ENCODE data around the gene MLLT10. TPM values are rescaled to one million over a fixed set of nuclear protein-coding genes. Genes with fewer than 3 reads are reported as not detected.

The MLLT10 gene
- total and polyA plus RNA-seq, 9 donors: 20.7 to 30.6 (median 25.5) TPM

DNA sequence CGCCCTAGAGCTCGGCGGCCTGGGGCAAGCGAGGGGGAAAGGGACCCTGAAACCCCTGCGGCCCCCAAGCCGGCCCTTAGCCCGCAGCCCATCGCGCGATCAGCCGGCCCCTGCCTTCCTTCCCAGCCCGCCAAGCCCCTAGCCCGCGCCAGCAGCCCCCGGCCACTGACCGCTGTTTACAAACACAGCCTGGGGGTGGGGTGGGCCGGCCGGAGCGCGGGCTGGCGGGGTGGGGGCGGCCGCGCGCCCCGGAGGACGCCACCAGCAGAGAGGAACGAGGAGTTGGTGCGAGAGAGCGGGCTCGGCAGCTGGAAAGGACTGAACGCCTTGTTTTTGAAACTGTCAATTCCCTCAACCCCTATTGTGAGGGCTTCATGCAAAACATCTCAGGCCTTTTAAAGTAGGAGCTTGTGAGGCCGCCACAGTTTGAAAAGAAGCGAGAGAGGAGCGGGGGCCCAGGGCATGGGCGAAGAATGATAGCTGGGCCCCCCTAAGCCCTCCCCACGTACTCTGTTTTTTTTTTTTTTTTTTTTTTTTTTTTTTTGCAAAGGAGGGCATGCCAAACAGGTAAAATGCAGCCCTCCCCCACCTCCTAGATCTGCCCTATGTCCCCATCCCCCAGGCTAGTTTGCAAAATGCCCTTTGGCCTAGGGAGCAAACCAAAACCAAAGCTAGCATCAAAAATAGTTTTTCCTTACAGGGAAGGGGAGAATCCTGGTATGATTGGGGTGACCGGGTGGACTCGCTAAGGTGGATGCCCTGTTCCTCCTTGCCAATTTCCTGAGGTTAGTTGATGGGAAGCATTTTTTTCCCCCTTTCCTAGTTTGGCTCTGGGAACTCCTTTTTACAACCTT is 23.6 kb upstream of the MLLT10 start:
- WGBS (ENCODE audit: insufficient coverage): 3% methylated on average over 6 of the region's 39 CpGs
- Histone ChIP-seq H3K27me3 (ENCODE audit: control insufficient read depth, insufficient read depth, low read length) (no peaks in the 10 kb centered on the region), H3K27ac (ENCODE audit: low read length) (peak overlapping the region; percentile 89), H3K4me3 (ENCODE audit: low read length) (peak overlapping the region; percentile 45), H3K4me1 (ENCODE audit: control insufficient read depth, insufficient read depth, low read length) (peaks cover 37% of the 10 kb centered on the region), H3K36me3 (ENCODE audit: control insufficient read depth, insufficient read depth, low read length) (no peaks in the 10 kb centered on the region), H3K9me3 (replicated peaks; ENCODE audit: control insufficient read depth, low read depth, low read length) (no peaks in the 10 kb centered on the region)
- peak; percentile 71 for DNase-seq

DNA sequence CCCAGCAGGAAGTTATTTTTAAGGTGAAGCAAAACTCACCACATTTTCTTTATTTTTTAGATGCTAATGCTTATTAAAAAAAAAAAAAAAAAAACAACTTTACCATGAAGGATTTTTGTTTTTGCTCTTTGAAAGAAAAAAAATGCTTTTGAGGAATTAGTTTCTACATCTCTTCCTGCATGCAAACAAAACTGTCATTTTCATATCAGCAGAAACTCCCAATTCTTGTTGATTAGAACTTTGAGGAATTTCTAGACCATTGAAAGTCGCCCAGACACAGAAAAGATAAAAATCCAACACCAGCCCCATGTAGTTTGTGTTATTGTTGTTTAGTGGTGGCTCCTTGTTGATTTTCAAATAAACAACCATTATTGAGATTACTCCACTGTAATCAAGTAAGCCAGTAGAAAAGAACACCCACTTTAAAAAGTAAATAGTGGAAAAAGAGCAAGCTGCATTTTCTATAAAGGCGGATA is 22.9 kb upstream of the MLLT10 start:
- H3K27ac ChIP-seq (ENCODE audit: low read length): peak overlapping the region; percentile 89
- no peaks in the 10 kb centered on the region for H3K27me3 ChIP-seq (ENCODE audit: control insufficient read depth, insufficient read depth, low read length)
- peaks cover 39% of the 10 kb centered on the region for H3K4me1 ChIP-seq (ENCODE audit: control insufficient read depth, insufficient read depth, low read length)
- no CpG with 5 or more reads among the region's 2 CpGs for WGBS (ENCODE audit: insufficient coverage)
- no peaks in the 10 kb centered on the region for H3K9me3 ChIP-seq (replicated peaks; ENCODE audit: control insufficient read depth, low read depth, low read length)
- no peak for DNase-seq
- no peaks in the 10 kb centered on the region for H3K36me3 ChIP-seq (ENCODE audit: control insufficient read depth, insufficient read depth, low read length)
- H3K4me3 ChIP-seq (ENCODE audit: low read length): peak overlapping the region; percentile 45

GRCh38 chr10:21511946-21512572 is 22.0 kb upstream of the MLLT10 start:
- peaks cover 37% of the 10 kb centered on the region for H3K4me1 ChIP-seq (ENCODE audit: control insufficient read depth, insufficient read depth, low read length)
- H3K27ac ChIP-seq (ENCODE audit: low read length): peak overlapping the region; percentile 69
- no peak overlapping the region for H3K4me3 ChIP-seq (ENCODE audit: low read length)
- no peak for DNase-seq
- no peaks in the 10 kb centered on the region for H3K27me3 ChIP-seq (ENCODE audit: control insufficient read depth, insufficient read depth, low read length)
- H3K36me3 ChIP-seq (ENCODE audit: control insufficient read depth, insufficient read depth, low read length): no peaks in the 10 kb centered on the region
- WGBS (ENCODE audit: insufficient coverage): no CpG with 5 or more reads among the region's 3 CpGs
- no peaks in the 10 kb centered on the region for H3K9me3 ChIP-seq (replicated peaks; ENCODE audit: control insufficient read depth, low read depth, low read length)

DNA sequence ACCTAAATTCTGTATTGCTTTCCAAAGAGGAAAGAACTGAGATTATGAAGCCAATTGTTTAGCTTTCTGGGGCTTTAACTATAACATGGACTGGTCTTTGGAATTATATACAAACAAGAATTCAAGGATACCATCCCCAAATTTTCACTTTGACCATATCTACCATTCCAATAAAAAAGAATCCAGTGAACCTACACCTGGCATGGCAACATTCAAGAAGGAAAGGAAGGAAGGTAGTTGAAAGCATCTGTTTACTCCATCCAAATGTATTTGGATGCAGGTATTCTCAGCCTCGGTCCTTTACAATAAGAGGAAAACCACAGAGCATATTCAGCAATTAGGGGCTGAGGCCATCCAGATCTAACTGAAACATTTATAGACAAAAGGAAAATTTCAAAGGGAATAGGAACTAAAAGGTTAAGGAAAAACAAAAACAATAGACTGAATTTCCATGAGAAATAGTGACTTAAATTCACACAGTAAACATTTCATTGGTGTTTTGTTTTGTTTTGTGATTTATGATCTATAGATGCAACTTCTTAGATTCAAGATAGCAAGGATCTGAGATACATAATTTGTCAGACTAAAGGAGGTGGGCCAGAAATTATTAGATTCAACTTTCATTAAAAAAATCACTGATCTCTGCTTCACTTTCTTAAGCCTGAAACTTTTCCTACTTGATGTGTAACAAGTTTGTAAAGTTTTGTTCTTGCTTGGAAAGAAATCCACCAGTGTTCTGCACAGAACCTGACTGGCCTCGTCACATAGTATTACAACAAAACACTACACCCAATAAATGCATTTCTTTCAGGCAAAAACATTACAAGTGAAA is 21.2 kb upstream of the MLLT10 start:
- Histone ChIP-seq H3K27ac (ENCODE audit: low read length) (peak overlapping the region; percentile 69), H3K9me3 (replicated peaks; ENCODE audit: control insufficient read depth, low read depth, low read length) (no peaks in the 10 kb centered on the region), H3K27me3 (ENCODE audit: control insufficient read depth, insufficient read depth, low read length) (no peaks in the 10 kb centered on the region), H3K36me3 (ENCODE audit: control insufficient read depth, insufficient read depth, low read length) (no peaks in the 10 kb centered on the region), H3K4me3 (ENCODE audit: low read length) (no peak overlapping the region), H3K4me1 (ENCODE audit: control insufficient read depth, insufficient read depth, low read length) (peaks cover 38% of the 10 kb centered on the region)
- DNase-seq: no peak
- WGBS (ENCODE audit: insufficient coverage): no CpG with 5 or more reads among the region's 2 CpGs

DNA sequence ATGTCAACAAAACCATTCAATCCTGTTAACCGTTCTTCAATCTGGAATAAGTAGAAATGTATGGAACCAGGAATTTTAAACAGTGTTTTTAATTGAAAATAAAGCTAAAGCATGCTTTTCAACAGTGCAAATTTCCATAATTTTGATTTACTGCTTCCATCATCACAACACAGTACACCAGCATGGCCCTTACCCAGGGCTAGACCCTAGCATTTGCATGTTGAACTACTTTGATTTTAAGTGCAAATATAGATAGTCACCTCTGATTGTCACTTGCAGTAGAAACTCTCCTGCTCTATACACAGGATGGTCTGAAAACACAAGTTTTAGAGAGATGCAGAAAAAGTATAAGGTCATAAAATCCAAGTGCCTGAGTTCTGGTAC is 20.6 kb upstream of the MLLT10 start:
- no peaks in the 10 kb centered on the region for H3K9me3 ChIP-seq (replicated peaks; ENCODE audit: control insufficient read depth, low read depth, low read length)
- peak overlapping the region; percentile 69 for H3K27ac ChIP-seq (ENCODE audit: low read length)
- DNase-seq: no peak
- WGBS (ENCODE audit: insufficient coverage): no CpG with 5 or more reads among the region's 1 CpG
- H3K27me3 ChIP-seq (ENCODE audit: control insufficient read depth, insufficient read depth, low read length): no peaks in the 10 kb centered on the region
- H3K4me1 ChIP-seq (ENCODE audit: control insufficient read depth, insufficient read depth, low read length): peaks cover 37% of the 10 kb centered on the region
- no peaks in the 10 kb centered on the region for H3K36me3 ChIP-seq (ENCODE audit: control insufficient read depth, insufficient read depth, low read length)
- no peak overlapping the region for H3K4me3 ChIP-seq (ENCODE audit: low read length)

DNA sequence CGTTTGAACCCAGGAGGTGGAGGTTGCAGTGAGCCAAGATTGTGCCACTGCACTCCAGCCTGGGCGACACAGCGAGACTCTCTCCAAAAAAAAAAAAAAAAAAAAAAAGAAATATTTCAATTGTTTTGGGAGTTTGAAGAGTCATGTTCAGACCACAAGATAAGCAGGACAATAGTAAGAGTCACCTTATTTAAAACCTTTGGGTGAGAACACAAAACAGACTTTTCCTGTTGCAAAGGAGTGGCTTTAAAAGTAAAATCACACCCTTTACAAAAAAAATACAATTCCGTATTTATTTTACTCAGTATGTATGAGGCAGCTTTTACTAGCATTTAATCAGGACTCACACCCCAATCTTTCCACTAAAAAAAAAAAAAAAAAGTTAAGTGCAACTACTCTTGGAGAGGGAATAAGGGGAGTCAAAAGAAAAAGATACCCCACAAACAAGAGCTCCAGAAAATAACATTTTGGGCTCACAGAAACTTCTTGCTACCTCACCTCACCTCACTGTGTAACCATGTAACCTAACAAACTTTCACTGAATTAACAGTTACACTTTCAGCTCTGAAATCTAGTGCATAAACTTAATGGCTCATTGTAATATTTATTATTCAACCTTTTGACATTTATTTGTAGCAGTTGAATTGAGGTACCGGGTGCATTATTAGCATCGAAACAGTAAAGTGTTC is 19.8 kb upstream of the MLLT10 start:
- DNase-seq: no peak
- no peaks in the 10 kb centered on the region for H3K36me3 ChIP-seq (ENCODE audit: control insufficient read depth, insufficient read depth, low read length)
- no CpG with 5 or more reads among the region's 6 CpGs for WGBS (ENCODE audit: insufficient coverage)
- H3K4me3 ChIP-seq (ENCODE audit: low read length): peak overlapping the region; percentile 53
- no peaks in the 10 kb centered on the region for H3K9me3 ChIP-seq (replicated peaks; ENCODE audit: control insufficient read depth, low read depth, low read length)
- no peaks in the 10 kb centered on the region for H3K27me3 ChIP-seq (ENCODE audit: control insufficient read depth, insufficient read depth, low read length)
- H3K27ac ChIP-seq (ENCODE audit: low read length): no peak overlapping the region
- peaks cover 29% of the 10 kb centered on the region for H3K4me1 ChIP-seq (ENCODE audit: control insufficient read depth, insufficient read depth, low read length)

DNA sequence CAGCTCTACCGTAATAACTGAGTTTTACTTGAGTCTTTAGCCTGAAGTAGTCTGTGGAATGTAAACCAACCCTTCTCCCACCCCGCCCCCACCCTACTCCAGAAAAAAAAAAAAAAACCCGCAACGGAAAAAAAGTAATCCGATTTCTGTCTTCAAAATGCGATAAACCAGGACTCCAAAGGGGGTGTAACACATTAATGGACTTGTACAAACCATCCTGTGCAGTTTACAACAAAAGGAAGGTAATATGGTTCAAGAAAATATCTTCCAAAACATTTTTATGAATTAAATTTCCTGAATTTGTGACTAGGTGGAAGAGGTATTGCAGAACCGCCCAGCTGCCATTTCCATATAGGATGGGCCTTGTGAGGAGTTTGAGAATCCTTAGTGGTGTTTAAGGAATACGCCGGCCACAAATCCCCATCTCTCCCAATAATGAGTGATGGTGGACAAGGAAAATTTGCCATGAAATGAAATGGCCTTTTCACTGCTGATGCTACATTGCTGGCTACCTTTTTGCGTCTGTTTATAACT is 19.1 kb upstream of the MLLT10 start:
- WGBS (ENCODE audit: insufficient coverage): no CpG with 5 or more reads among the region's 10 CpGs
- no peaks in the 10 kb centered on the region for H3K9me3 ChIP-seq (replicated peaks; ENCODE audit: control insufficient read depth, low read depth, low read length)
- no peaks in the 10 kb centered on the region for H3K27me3 ChIP-seq (ENCODE audit: control insufficient read depth, insufficient read depth, low read length)
- DNase-seq: no peak
- H3K27ac ChIP-seq (ENCODE audit: low read length): peak overlapping the region; percentile 73
- H3K4me3 ChIP-seq (ENCODE audit: low read length): peak overlapping the region; percentile 53
- peaks cover 28% of the 10 kb centered on the region for H3K4me1 ChIP-seq (ENCODE audit: control insufficient read depth, insufficient read depth, low read length)
- H3K36me3 ChIP-seq (ENCODE audit: control insufficient read depth, insufficient read depth, low read length): no peaks in the 10 kb centered on the region

DNA sequence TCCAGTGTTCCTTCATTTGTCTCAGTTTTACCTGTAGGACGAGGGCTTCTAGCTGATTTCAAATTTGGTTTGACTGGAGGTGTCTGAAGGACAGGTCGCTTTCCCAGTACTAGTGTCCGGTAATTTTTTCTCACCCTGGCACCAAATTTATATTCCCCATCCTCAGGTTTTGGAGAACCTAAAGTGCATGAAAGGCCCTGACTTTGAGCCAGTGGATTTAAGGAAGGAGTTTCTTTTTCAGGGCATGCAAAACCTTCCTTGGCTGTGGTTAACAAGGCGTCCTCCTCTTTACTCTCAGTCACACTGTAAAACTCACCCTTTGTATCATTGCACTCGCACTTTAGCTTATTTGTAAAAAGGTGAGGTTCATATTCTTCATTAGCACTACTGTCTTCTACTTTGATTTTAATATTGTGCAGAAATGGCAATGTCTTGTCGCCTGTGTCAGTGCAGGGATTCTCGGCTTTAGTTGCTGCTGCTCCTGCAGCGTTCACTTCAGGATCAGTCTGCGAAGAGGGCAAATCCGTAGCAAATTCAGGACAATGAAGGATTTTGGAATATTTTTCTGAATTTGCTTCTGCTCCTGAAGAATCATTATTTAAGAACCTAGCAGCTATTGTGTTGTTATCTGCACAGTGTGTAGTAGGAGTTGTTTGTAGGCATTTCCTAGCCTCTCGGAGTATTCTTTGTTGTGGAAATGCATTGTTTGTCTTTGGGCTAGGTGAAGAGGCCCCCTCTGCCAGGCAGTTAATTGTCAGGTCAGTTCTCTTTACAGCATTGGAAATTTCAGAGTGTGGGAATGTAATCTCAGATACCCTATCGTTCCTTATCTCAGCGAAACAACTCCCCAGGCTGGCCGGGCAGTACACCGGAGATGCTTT is 18.4 kb upstream of the MLLT10 start:
- Histone ChIP-seq H3K4me3 (ENCODE audit: low read length) (peak overlapping the region; percentile 53), H3K4me1 (ENCODE audit: control insufficient read depth, insufficient read depth, low read length) (peaks cover 23% of the 10 kb centered on the region), H3K36me3 (ENCODE audit: control insufficient read depth, insufficient read depth, low read length) (no peaks in the 10 kb centered on the region), H3K27me3 (ENCODE audit: control insufficient read depth, insufficient read depth, low read length) (no peaks in the 10 kb centered on the region), H3K27ac (ENCODE audit: low read length) (peak overlapping the region; percentile 73), H3K9me3 (replicated peaks; ENCODE audit: control insufficient read depth, low read depth, low read length) (no peaks in the 10 kb centered on the region)
- DNase-seq: no peak
- WGBS (ENCODE audit: insufficient coverage): 6% methylated on average over 6 of the region's 15 CpGs
